Ureter (tissue), 1 donor: ENCODE measurements around the gene SMIM1. TPM values are rescaled to one million over a fixed set of nuclear protein-coding genes. Genes with fewer than 3 reads are reported as not detected.
"Not testable (repeated sequence)": the region's sequence is repeated elsewhere in the genome, so short reads cannot be mapped to it uniquely, and the experiment has no call there.

ENCODE experiments used
- DNase-seq: peaks from one replicate; pipeline ENCODE4 v3.0.0-alpha.2; 2020; ENCODE audit warnings: low spot score
- total RNA-seq: library from RNA; stranded (reverse); gene quantifications from one replicate; pipeline ENCODE4 v1.2.4, GENCODE V29; 2023
- donor health status: DM: yes; HTN: yes; CAD: no.

Gene SMIM1
- total RNA-seq, 1 donor from 2014 or later, result 9.6 TPM

GRCh38 chr1:3795453-3796214, 23.1 kb downstream of the SMIM1 start:
- no peak for DNase-seq

- DNase-seq, result peak; percentile 94
Measured at GRCh38 chr1:3796215-3797061, 23.9 kb downstream of the SMIM1 start, which contains the start of gene LRRC47. LRRC47 (minus strand) TSS chr1:3796498; CDS start chr1:3796476, 22 bp downstream.

- no peak for DNase-seq
Measured at GRCh38 chr1:3799976-3800685, 27.6 kb downstream of the SMIM1 start.

- DNase-seq, result not testable (repeated sequence)
Measured at GRCh38 chr1:3800795-3801194, 28.2 kb downstream of the SMIM1 start.

- no peak for DNase-seq
Measured at GRCh38 chr1:3803905-3804626, 31.5 kb downstream of the SMIM1 start.

- DNase-seq, result not testable (repeated sequence)
Measured at GRCh38 chr1:3804627-3804944, 32.0 kb downstream of the SMIM1 start.

GRCh38 chr1:3805038-3805437, 32.5 kb downstream of the SMIM1 start:
- DNase-seq, result no peak

- no peak for DNase-seq
Measured at GRCh38 chr1:3807769-3808168, 35.2 kb downstream of the SMIM1 start.

GRCh38 chr1:3809680-3810079, 37.1 kb downstream of the SMIM1 start:
- no peak for DNase-seq

GRCh38 chr1:3810149-3810761, 37.7 kb downstream of the SMIM1 start:
- DNase-seq, result not testable (repeated sequence)

- no peak for DNase-seq
Measured at GRCh38 chr1:3811595-3811911, 39.0 kb downstream of the SMIM1 start.

- no peak for DNase-seq
Measured at GRCh38 chr1:3814065-3814464, 41.5 kb downstream of the SMIM1 start.

GRCh38 chr1:3814771-3815561, 42.4 kb downstream of the SMIM1 start:
- no peak for DNase-seq

GRCh38 chr1:3816331-3817137, 44.0 kb downstream of the SMIM1 start:
- no peak for DNase-seq

- no peak for DNase-seq
Measured at GRCh38 chr1:3817138-3817740, 44.7 kb downstream of the SMIM1 start.

GRCh38 chr1:3817821-3818597, 45.5 kb downstream of the SMIM1 start:
- DNase-seq, result no peak

- DNase-seq, result no peak
Measured at GRCh38 chr1:3819771-3820200, 47.2 kb downstream of the SMIM1 start.

- DNase-seq, result no peak
Measured at GRCh38 chr1:3820316-3820715, 47.8 kb downstream of the SMIM1 start.
